ENCODE data around the gene GTF3C1. TPM values are rescaled to one million over a fixed set of nuclear protein-coding genes. Genes with fewer than 3 reads are reported as not detected.

The GTF3C1 gene
- total and polyA plus RNA-seq, 2 of the 13 experiments (the other 11 are each of a cell fraction or from before 2014, with no cell fraction given) = 29.2 to 72.7 TPM

DNA sequence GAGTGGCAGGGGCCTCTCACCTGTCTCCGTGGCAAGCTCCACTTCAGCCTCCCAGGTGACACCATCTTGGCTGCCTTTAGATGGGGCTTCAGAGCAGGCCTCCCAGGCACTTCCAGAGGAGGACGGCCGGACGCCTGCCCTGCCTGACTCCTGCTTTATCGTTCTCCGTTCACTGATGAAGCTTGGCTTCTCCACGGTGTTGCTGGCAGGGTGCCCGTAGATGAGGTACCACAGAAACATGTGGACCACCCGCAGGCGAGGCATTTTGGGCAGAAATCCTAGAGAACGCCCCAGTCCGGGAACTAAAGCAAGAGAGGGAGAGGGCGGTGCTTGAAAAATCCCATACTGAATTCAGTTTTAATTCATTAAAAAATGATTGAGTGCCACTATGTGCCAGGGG lies 54.5 kb downstream of the GTF3C1 start:
- DNase-seq (ENCODE audit: low spot score) (no peak), ATAC-seq (no peak), FAIRE-seq (no peak)
- H2AFZ ChIP-seq (ENCODE audit: low read length) = no peak overlapping the region
- CTCF ChIA-PET (ENCODE audit: low intra/inter-chr PET ratio, low total read pairs) = no interaction called here
- no peaks in the 10 kb centered on the region; the same call in 1 of the 2 replicates for H4K20me1 ChIP-seq (ENCODE audit: insufficient read depth, low read length)
- WGBS (ENCODE audit: low lambda C conversion rate) = 97% methylated on average over 13 of the region's 13 CpGs
- POLR2A ChIA-PET = no interaction called here
- no peak for TF ChIP-seq ZNF343 (CRISPR knock-in tag; IDR thresholded peaks at IDR 0.05)
- no peak for TF ChIP-seq WIZ (CRISPR knock-in tag; IDR thresholded peaks at IDR 0.05)
- no peak for TF ChIP-seq MATR3 (CRISPR knock-in tag; IDR thresholded peaks at IDR 0.05)
- TF ChIP-seq, protein P1, sequence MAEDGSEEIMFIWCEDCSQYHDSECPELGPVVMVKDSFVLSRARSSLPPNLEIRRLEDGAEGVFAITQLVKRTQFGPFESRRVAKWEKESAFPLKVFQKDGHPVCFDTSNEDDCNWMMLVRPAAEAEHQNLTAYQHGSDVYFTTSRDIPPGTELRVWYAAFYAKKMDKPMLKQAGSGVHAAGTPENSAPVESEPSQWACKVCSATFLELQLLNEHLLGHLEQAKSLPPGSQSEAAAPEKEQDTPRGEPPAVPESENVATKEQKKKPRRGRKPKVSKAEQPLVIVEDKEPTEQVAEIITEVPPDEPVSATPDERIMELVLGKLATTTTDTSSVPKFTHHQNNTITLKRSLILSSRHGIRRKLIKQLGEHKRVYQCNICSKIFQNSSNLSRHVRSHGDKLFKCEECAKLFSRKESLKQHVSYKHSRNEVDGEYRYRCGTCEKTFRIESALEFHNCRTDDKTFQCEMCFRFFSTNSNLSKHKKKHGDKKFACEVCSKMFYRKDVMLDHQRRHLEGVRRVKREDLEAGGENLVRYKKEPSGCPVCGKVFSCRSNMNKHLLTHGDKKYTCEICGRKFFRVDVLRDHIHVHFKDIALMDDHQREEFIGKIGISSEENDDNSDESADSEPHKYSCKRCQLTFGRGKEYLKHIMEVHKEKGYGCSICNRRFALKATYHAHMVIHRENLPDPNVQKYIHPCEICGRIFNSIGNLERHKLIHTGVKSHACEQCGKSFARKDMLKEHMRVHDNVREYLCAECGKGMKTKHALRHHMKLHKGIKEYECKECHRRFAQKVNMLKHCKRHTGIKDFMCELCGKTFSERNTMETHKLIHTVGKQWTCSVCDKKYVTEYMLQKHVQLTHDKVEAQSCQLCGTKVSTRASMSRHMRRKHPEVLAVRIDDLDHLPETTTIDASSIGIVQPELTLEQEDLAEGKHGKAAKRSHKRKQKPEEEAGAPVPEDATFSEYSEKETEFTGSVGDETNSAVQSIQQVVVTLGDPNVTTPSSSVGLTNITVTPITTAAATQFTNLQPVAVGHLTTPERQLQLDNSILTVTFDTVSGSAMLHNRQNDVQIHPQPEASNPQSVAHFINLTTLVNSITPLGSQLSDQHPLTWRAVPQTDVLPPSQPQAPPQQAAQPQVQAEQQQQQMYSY (CRISPR knock-in tag; IDR thresholded peaks at IDR 0.05) = no peak
- no peak for TF ChIP-seq ZNF256 (CRISPR knock-in tag; conservative IDR thresholded peaks at IDR 0.05)
- no peak for TF ChIP-seq SNAPC2 (CRISPR knock-in tag; IDR thresholded peaks at IDR 0.05)
- no peak for TF ChIP-seq ZSCAN12 (CRISPR knock-in tag; IDR thresholded peaks at IDR 0.05)
- TF ChIP-seq ZNF619 (CRISPR knock-in tag; IDR thresholded peaks at IDR 0.05) = no peak
- TF ChIP-seq NFE2L2 (IDR thresholded peaks at IDR 0.05; ENCODE audit: low read length) = no peak
- TF ChIP-seq, protein P2, sequence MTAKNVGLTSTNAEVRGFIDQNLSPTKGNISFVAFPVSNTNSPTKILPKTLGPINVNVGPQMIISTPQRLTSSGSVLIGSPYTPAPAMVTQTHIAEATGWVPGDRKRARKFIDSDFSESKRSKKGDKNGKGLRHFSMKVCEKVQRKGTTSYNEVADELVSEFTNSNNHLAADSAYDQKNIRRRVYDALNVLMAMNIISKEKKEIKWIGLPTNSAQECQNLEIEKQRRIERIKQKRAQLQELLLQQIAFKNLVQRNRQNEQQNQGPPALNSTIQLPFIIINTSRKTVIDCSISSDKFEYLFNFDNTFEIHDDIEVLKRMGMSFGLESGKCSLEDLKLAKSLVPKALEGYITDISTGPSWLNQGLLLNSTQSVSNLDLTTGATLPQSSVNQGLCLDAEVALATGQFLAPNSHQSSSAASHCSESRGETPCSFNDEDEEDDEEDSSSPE (CRISPR knock-in tag; IDR thresholded peaks at IDR 0.05) = no peak
- TF ChIP-seq CREM (IDR thresholded peaks at IDR 0.05) = no peak
- no peak for TF ChIP-seq CREM (CRISPR knock-in tag; IDR thresholded peaks at IDR 0.05)
- TF ChIP-seq ZNF382 (CRISPR knock-in tag; IDR thresholded peaks at IDR 0.05; ENCODE audit: borderline replicate concordance) = no peak
- TF ChIP-seq DNMT1 (CRISPR knock-in tag; IDR thresholded peaks at IDR 0.05) = no peak
- TF ChIP-seq ZNF101 (CRISPR knock-in tag; IDR thresholded peaks at IDR 0.05; ENCODE audit: borderline replicate concordance, low read depth) = no peak
- no peak for TF ChIP-seq ATF7 (IDR thresholded peaks at IDR 0.05)
- no peak for TF ChIP-seq ATF7 (CRISPR knock-in tag; IDR thresholded peaks at IDR 0.05)
- no peak for TF ChIP-seq ASH2L (IDR thresholded peaks at IDR 0.05; ENCODE audit: insufficient read length, low read depth, low read length)
- no peak for TF ChIP-seq KDM1A (CRISPR knock-in tag; IDR thresholded peaks at IDR 0.05)
- no peak for TF ChIP-seq PRPF4 (IDR thresholded peaks at IDR 0.05; ENCODE audit: low read depth, low read length, poor library complexity, severe bottlenecking)
- no peak for TF ChIP-seq PLRG1 (conservative IDR thresholded peaks at IDR 0.05)
- no peaks in the 10 kb centered on the region for H3K9me3 ChIP-seq (ENCODE audit: low read length)
- no peak overlapping the region for H3K27ac ChIP-seq (ENCODE audit: extremely low read length, insufficient read depth, low read length)
- intact Hi-C loops (cut with micrococcal nuclease; ENCODE audit: unreplicated experiment) = no loop called here
- H3K4me1 ChIP-seq (ENCODE audit: insufficient read depth, low read length) = no peaks in the 10 kb centered on the region
- H3K27me3 ChIP-seq (ENCODE audit: control insufficient read depth in 1 of 2, insufficient read depth in 2 of 2, low read length in 2 of 2) = no peaks in the 10 kb centered on the region
- H3K4me2 ChIP-seq (ENCODE audit: low read depth, low read length) = no peak overlapping the region
- H3K4me3 ChIP-seq (replicated peaks in 1 of 3; ENCODE audit: insufficient read depth in 1 of 3, low read depth in 2 of 3, low read length in 3 of 3) = no peak overlapping the region
- BruUV-seq (replicated peaks) = no TSS peak
- in situ Hi-C loops (cut with HindIII; ENCODE audit: extremely low pct_ligation_motif_present, low pct_unique_long_range_greater_than_20kb) = no loop called here
- H3K79me2 ChIP-seq (ENCODE audit: insufficient read depth, low read length) = no peaks in the 10 kb centered on the region
- H3K36me3 ChIP-seq (replicated peaks in 1 of 2; ENCODE audit: control insufficient read depth in 1 of 2, insufficient read depth in 2 of 2, low read length in 2 of 2) = peaks cover 59 to 91% of the 10 kb centered on the region in 2 experiments
- no peak overlapping the region for H3K9ac ChIP-seq (ENCODE audit: insufficient read depth, low read depth, low read length)

All from HepG2 (cell line).